Ishikawa (cell line): ENCODE measurements around the gene KASH5.

Source experiments
- CEBPB ChIP-seq: IDR thresholded peaks from 2 replicates; pipeline ENCODE4 v1.6.1; 2012
- CREB1 ChIP-seq: IDR thresholded peaks from 2 replicates; pipeline ENCODE4 v1.6.1; 2012; ENCODE audit warnings: low read depth
- EGR1 ChIP-seq: IDR thresholded peaks from 2 replicates; pipeline ENCODE4 v1.6.1; 2012
- EP300 ChIP-seq: IDR thresholded peaks from 2 replicates; pipeline ENCODE4 v1.6.1; 2012; ENCODE audit warnings: borderline replicate concordance
- FOXM1 ChIP-seq: IDR thresholded peaks from 2 replicates; pipeline ENCODE4 v1.6.1; 2012; ENCODE audit warnings: low read depth, borderline replicate concordance
- MAX ChIP-seq: IDR thresholded peaks from 2 replicates; pipeline ENCODE4 v1.6.1; 2012
- NFIC ChIP-seq: IDR thresholded peaks from 2 replicates; pipeline ENCODE4 v1.6.1; 2012
- RAD21 ChIP-seq: IDR thresholded peaks from 2 replicates; pipeline ENCODE4 v1.6.1; 2012; ENCODE audit warnings: low read depth
- REST ChIP-seq: IDR thresholded peaks from 2 replicates; pipeline ENCODE4 v1.6.1; 2012; ENCODE audit warnings: low read depth, mild to moderate bottlenecking
- TAF1 ChIP-seq: IDR thresholded peaks from 2 replicates; pipeline ENCODE4 v1.6.1; 2012; ENCODE audit warnings: low read depth, mild to moderate bottlenecking
- TCF12 ChIP-seq: IDR thresholded peaks from 2 replicates; pipeline ENCODE4 v1.6.1; 2012; ENCODE audit warnings: low read depth
- TEAD4 ChIP-seq: IDR thresholded peaks from 2 replicates; pipeline ENCODE4 v1.6.1; 2012
- YY1 ChIP-seq: IDR thresholded peaks from 2 replicates; pipeline ENCODE4 v1.6.1; 2012; ENCODE audit warnings: low read depth
- TF ChIP-seq, protein P1 (sequence below): IDR thresholded peaks from 2 replicates; pipeline ENCODE4 v1.6.1; 2012

The KASH5 gene

DNA sequence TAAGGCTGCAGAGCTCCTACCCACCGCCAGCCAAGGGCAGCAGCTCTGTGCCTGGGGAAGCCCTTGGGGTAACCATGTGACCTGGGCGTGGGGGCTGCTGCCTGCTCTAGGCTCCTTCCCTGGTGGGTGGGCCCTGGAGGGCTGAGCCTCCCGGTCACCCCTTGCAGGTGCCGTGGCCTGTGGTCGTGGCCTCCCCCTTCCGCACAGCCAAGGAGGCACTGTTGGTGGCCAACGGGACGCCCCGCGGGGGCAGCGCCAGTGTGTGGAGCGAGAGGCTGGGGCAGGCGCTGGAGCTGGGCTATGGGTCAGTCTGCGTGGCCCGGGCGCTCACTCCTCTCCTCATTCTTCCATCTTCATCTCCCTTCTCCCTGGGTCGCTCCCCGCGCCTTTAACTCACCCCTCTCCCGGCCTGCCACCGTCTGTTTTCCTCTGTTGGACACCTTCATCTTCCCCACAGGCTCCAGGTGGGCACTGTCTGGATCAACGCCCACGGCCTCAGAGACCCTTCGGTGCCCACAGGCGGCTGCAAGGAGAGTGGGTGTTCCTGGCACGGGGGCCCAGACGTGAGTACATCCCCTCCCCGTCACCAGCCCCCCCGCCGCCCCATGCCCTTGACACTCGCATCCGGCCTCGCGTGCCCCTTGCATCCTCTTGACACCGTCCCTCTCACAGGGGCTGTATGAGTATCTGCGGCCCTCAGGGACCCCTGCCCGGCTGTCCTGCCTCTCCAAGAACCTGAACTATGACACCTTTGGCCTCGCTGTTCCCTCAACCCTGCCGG lies 76.1 kb downstream of the KASH5 start:
- TF ChIP-seq FOXM1 (no peak), EP300 (no peak), REST (no peak), YY1 (no peak), EGR1 (no peak), CREB1 (no peak), TCF12 (no peak), MAX (no peak), TEAD4 (no peak)
- TF ChIP-seq, protein P1, sequence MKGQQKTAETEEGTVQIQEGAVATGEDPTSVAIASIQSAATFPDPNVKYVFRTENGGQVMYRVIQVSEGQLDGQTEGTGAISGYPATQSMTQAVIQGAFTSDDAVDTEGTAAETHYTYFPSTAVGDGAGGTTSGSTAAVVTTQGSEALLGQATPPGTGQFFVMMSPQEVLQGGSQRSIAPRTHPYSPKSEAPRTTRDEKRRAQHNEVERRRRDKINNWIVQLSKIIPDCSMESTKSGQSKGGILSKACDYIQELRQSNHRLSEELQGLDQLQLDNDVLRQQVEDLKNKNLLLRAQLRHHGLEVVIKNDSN: no peak

- TF ChIP-seq, protein P1: no peak
- no peak for TF ChIP-seq TAF1
- TF ChIP-seq TCF12: no peak
- TF ChIP-seq YY1: no peak
- TF ChIP-seq EGR1: no peak
- TF ChIP-seq CEBPB: no peak
- TF ChIP-seq EP300: no peak
- TF ChIP-seq NFIC: no peak
- no peak for TF ChIP-seq REST
- no peak for TF ChIP-seq RAD21
- no peak for TF ChIP-seq FOXM1
- TF ChIP-seq CREB1: no peak
These were observed 77.3 kb downstream of the KASH5 start for GRCh38 chr19:49465371-49465770.
